Natural killer cell (primary cell): ENCODE data around the gene BARHL1. TPM values are rescaled to one million over a fixed set of nuclear protein-coding genes. Genes with fewer than 3 reads are reported as not detected.

Experiments
- ATAC-seq, 3 donors: fragments of 150-1000 bp in 2 of 3; fragments of 200-7000 bp in 1 of 3; cut with Tn5 transposase; 1 replicate in 1 of 3; 2 replicates in 2 of 3; pipeline ENCODE4 v1.10.0; 2021; ENCODE audit warnings: mild to moderate bottlenecking in 2 of 3, moderate library complexity in 2 of 3
- DNase-seq, 2 donors: peaks; one replicate each; pipeline versions ENCODE4 v3.0.0 to v3.0.0-alpha.2; 2013 to 2021; ENCODE audit warnings: mixed read lengths in 1 of 2
- H3K27ac ChIP-seq: one replicate; pipeline ENCODE4 v1.5.1; 2013; ENCODE audit warnings: mild to moderate bottlenecking, low read length
- H3K27me3 ChIP-seq: one replicate; pipeline ENCODE4 v1.6.1; 2013; ENCODE audit warnings: low read length; ENCODE audit not compliant: control insufficient read depth, insufficient read depth
- H3K36me3 ChIP-seq: one replicate; pipeline ENCODE4 v1.6.1; 2013; ENCODE audit warnings: low read length; ENCODE audit not compliant: control insufficient read depth, insufficient read depth
- H3K4me1 ChIP-seq: one replicate; pipeline ENCODE4 v1.6.1; 2013; ENCODE audit warnings: low read length; ENCODE audit not compliant: control insufficient read depth, insufficient read depth
- H3K4me3 ChIP-seq: one replicate; pipeline ENCODE4 v1.5.1; 2013; ENCODE audit warnings: low read length
- H3K9me3 ChIP-seq: one replicate; pipeline ENCODE4 v1.6.1; 2013; ENCODE audit warnings: low read length; ENCODE audit not compliant: control insufficient read depth, insufficient read depth
- H3K27ac Mint-ChIP-seq, 2 donors: one replicate each; pipeline ENCODE4 v1.8.0; 2022; ENCODE audit warnings: mild to moderate bottlenecking in 2 of 2, mixed read lengths in 2 of 2, moderate library complexity in 1 of 2
- H3K27me3 Mint-ChIP-seq, 2 donors: one replicate each; pipeline ENCODE4 v1.8.0; 2022; ENCODE audit warnings: low read depth in 2 of 2, mixed read lengths in 2 of 2
- H3K36me3 Mint-ChIP-seq: one replicate; pipeline ENCODE4 v1.8.0; 2022; ENCODE audit warnings: mixed read lengths
- H3K4me1 Mint-ChIP-seq, 2 donors: one replicate each; pipeline ENCODE4 v1.8.0; 2022; ENCODE audit warnings: mixed read lengths in 2 of 2
- H3K4me3 Mint-ChIP-seq: one replicate; pipeline ENCODE4 v1.8.0; 2022; ENCODE audit warnings: mild to moderate bottlenecking, moderate library complexity, mixed read lengths
- H3K9me3 Mint-ChIP-seq, 2 donors: one replicate each; pipeline ENCODE4 v1.8.0; 2022; ENCODE audit warnings: mixed read lengths in 2 of 2
- WGBS: methylation state at CpG from one replicate; pipeline ENCODE4 v1.1.7; 2013; ENCODE audit warnings: missing lambda C conversion rate; ENCODE audit not compliant: insufficient coverage; 5-methylcytosine and 5-hydroxymethylcytosine counted together
- intact Hi-C: fragments of 100-400 bp; cut with micrococcal nuclease; formaldehyde crosslinking; loops from one replicate; pipeline ENCODE4 v1.14.2; 2022
- total RNA-seq, 4 donors: library from RNA; stranded (reverse); fragments of 120-200 nt in 1 of 4; gene quantifications; one replicate each; pipeline versions ENCODE4 v1.2.3 to v1.2.4, GENCODE V29; 2013 to 2022
- TF ChIP-seq, protein P1 (sequence below): fragments of 200-600 bp; IDR thresholded peaks from one replicate; pipeline ENCODE4 v1.8.0; 2022; ENCODE audit warnings: antibody characterized with exemption

BARHL1 gene
- total RNA-seq, 3 donors from 2014 or later (not counting 1 experiment from before 2014, with no cell fraction given): not detected

DNA sequence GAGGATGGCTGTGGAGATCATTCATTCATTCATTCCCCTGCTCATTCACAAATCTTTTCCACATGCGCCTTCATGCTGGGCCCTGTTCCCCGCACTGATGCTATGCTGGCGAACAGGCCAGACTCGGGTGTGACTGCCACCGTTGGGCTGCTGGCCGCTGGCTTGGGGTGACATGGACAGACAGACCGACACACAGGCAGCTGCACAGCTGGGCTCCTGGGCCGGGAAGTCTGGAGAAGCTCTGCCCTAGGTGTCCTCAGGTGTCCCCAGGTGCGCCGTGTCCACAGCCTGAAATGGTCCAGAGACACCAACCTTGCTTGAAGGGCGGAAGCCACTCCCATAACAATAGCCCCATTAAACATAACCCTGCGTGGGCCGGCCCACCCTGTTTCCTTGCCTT is 35.0 kb upstream of the BARHL1 start:
- intact Hi-C loops: no loop called here
- Mint-ChIP-seq H3K4me1 (peaks cover 0 to 4% of the 10 kb centered on the region in 2 donors), H3K4me3 (no peak overlapping the region), H3K27ac (no peak overlapping the region), H3K27me3 (peaks cover 21 to 36% of the 10 kb centered on the region in 2 donors), H3K9me3 (no peaks in the 10 kb centered on the region), H3K36me3 (no peaks in the 10 kb centered on the region)
- no peak for DNase-seq
- H3K27ac ChIP-seq: no peak overlapping the region
- no peaks in the 10 kb centered on the region for H3K9me3 ChIP-seq
- TF ChIP-seq, protein P1, sequence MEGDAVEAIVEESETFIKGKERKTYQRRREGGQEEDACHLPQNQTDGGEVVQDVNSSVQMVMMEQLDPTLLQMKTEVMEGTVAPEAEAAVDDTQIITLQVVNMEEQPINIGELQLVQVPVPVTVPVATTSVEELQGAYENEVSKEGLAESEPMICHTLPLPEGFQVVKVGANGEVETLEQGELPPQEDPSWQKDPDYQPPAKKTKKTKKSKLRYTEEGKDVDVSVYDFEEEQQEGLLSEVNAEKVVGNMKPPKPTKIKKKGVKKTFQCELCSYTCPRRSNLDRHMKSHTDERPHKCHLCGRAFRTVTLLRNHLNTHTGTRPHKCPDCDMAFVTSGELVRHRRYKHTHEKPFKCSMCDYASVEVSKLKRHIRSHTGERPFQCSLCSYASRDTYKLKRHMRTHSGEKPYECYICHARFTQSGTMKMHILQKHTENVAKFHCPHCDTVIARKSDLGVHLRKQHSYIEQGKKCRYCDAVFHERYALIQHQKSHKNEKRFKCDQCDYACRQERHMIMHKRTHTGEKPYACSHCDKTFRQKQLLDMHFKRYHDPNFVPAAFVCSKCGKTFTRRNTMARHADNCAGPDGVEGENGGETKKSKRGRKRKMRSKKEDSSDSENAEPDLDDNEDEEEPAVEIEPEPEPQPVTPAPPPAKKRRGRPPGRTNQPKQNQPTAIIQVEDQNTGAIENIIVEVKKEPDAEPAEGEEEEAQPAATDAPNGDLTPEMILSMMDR: no peak
- H3K27me3 ChIP-seq: peaks cover 10% of the 10 kb centered on the region
- no peak for ATAC-seq
- H3K36me3 ChIP-seq: no peaks in the 10 kb centered on the region
- no peak overlapping the region for H3K4me3 ChIP-seq
- H3K4me1 ChIP-seq: peaks cover 7% of the 10 kb centered on the region
- 92% methylated on average over 13 of the region's 13 CpGs for WGBS

DNA sequence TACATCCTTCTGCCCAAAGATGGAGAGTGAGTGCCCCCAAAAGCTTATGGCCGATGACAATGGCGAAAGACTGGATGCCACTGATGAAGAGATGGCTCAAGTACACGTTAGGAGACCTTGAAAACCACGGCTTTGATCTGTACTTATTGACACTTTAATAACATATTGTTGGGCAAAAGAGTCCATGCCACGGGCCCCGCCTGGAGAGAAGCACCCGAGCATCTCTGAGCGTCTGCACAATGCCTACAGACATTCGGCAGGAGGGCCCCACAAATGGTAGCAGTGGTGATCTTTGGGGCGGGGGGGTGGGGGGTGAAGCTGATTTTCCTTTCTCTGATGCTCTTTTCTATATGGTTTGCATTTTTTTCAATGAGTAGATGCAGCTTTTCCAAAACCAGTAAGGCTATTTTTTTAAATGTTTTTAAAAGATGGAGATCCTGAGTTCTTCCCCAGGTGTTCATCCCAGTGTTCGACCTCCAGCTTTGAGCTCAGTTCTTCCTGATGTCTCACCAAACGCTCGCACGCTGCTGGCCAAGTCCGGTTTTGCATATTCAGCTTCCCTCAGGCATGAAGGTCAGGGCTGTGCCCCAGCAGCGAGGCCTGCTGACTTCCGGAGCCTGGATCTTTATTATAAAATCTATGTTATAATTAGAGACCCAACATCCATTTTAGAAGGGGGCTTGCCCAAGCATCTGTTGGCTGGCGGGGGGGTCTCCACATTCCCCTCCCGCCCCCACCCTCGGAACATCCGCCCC is 34.3 kb upstream of the BARHL1 start:
- Histone ChIP-seq H3K4me3 (no peak overlapping the region), H3K36me3 (no peaks in the 10 kb centered on the region), H3K27ac (no peak overlapping the region), H3K9me3 (no peaks in the 10 kb centered on the region), H3K27me3 (peaks cover 10% of the 10 kb centered on the region), H3K4me1 (peaks cover 7% of the 10 kb centered on the region)
- Mint-ChIP-seq H3K27ac (no peak overlapping the region), H3K9me3 (no peaks in the 10 kb centered on the region), H3K36me3 (no peaks in the 10 kb centered on the region), H3K4me3 (no peak overlapping the region), H3K27me3 (peaks cover 21 to 36% of the 10 kb centered on the region in 2 donors), H3K4me1 (peaks cover 0 to 4% of the 10 kb centered on the region in 2 donors)
- TF ChIP-seq, protein P1: no peak
- intact Hi-C loops: no loop called here
- ATAC-seq (no peak), DNase-seq (no peak)
- WGBS: 89% methylated on average over 20 of the region's 21 CpGs

DNA sequence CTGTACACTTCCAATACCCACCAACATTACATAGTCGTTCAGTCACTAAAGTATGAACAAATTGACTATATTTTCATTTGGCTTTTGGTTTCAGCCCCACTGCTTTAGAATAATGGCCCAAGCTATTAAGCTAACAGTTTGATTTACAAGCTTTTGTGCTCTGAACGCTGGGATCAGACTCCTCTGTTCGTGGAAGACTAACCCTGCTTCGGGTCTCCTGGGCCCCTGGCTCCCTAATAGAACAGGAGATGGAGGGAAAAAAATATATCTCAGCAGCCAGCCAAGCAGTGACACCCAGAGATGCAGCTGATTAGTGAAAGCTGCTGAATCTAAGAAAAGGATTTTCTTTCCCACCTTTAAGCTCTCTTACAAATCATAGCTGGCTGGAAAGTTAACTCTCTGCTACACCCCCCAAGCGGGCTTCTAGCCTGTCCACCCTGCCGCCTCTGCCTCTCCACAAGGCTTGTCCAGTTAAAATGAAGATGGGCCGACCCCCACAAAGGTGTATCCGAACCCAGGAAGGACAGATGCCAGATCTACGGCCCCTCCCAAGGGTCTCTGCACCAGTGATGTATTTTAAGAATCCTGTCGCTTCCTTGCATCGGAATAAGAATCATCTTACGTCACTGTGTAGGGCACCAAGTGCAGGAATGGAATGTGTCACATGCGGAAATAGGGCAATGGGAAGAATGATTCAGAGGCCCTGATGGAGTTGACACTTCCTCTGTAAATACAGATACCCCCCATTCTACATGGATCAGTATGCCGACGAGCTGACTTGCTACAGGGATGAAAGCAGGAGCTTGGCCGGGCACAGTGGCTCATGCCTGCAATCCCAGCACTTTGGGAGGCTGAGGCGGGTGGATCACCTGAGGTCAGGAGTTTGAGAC is 33.4 kb upstream of the BARHL1 start:
- Mint-ChIP-seq H3K36me3 (no peaks in the 10 kb centered on the region), H3K27me3 (peaks cover 21 to 36% of the 10 kb centered on the region in 2 donors), H3K4me3 (no peak overlapping the region), H3K9me3 (no peaks in the 10 kb centered on the region), H3K27ac (no peak overlapping the region), H3K4me1 (peaks cover 0 to 4% of the 10 kb centered on the region in 2 donors)
- Histone ChIP-seq H3K27ac (no peak overlapping the region), H3K27me3 (peaks cover 10% of the 10 kb centered on the region), H3K4me3 (no peak overlapping the region), H3K9me3 (no peaks in the 10 kb centered on the region), H3K36me3 (no peaks in the 10 kb centered on the region), H3K4me1 (peaks cover 7% of the 10 kb centered on the region)
- TF ChIP-seq, protein P1: no peak
- intact Hi-C loops: no loop called here
- ATAC-seq: no peak
- 80% methylated on average over 17 of the region's 17 CpGs for WGBS
- no peak for DNase-seq
